ENCODE measurements around the gene DENND4A.

The DENND4A gene

DNA sequence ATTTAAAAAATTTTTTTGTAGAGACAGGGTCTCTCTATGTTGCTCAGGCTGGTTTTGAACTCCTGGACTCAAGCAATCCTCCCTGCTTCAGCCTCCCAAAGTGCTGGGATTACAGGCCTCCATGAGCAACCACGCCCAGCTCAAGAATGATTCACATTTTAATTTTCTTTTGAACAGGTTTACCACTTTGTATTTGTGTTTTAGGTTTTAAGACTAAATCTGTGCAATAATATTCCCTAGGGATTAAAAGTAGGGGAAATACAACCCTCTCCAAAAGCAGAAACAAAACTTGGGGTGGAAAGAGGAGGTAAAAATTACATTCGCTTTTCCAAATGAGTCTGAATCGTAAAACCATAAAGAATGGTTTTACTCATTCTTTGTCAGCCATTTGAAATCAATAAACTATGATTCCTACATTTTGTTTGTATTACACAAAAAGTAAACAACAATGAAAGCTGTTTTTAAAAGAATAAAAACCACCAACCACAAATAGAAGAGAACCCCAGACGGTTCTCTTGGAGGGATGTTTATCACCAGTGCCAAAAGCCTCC lies 132.5 kb downstream of the DENND4A start:
- no peak for DNase-seq

DNA sequence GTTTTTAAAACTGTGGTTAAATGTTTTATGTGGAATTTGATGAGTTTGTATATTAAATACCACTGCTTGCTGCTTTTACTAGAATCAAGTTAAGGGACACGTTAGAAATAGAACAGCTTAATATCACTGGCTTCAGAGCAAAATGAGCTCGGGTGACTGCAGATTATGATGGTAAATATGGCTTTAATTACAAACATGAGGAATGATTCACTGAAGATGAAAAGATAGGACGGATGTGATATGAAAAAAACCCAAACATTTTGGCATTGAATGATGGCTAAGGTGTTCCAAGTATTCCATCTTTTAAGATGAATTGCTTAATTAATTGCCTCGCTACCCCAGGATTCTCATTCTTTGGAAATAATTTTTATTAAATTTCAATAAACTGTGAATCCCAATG lies 136.6 kb downstream of the DENND4A start:
- DNase-seq, result no peak

DNA sequence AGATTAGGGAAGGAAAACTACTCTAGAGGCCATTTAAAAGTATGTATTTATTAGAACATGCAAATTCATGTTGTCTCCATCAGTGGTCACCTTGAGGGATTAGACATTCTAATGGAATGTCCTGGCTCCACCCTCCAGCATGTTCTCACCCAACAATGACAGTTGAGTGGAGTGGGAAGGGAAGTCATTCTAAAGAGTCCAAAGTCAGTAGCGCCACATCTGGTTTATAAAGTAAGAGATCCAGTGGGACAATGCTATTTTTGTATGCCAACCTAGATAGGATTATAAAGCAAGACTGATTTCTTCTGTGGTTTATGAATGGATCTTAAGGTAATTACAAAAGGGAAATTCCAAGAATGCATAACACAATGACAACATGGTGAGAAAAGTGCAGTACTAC lies 137.1 kb downstream of the DENND4A start:
- no peak for DNase-seq

DNA sequence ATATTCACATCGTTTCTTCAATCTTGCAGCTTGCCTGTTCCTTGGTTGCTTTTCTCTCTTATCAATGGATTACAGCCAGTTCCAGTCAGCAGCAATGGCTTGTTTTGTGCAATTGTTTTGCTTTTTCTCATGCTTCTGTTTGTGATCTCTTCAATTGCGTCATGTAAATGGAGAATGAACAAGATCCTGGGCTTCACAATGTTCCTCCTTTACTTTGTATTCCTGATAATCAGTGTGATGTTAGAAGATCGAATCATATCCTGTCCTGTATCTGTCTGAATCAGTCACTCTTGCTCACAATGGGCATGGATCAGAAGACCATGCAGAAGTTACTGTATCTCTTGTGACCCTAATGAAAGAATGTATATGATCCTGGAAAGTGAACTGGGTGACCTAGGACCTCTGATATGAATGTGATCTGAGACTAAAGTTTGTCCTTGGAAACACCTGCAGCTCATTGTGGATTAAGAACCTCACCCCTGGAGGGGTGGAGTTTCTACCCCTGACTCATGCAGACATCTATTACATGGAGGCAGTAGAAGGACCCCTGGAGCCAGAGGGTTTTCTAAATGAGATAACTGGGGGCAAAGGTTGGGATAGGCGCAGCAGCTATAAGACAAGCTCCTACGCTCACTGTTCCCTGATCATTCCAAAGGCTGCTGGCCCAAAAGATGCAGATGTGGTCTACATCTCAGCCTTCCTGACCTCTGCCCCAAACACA lies 138.1 kb downstream of the DENND4A start:
- no peak for DNase-seq

DNA sequence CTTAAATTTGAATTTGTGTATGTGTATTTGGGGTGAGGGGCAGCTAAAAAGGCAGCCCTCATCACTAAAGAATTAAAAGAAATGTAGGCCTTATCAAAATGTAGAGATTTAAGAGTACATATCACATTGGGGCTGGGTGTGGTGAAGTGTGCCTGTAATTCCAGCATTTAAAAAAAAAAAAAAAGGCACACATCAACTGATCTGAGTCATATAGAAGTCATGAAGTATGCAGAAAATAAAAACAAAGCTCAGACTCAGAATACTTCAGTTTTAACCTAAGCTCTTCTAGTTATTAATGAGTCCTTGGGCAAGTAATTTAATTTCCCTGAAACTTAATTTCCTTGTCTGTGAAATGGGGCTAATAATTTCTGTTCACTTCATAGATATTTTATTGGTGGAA lies 138.8 kb downstream of the DENND4A start:
- no peak for DNase-seq

DNA sequence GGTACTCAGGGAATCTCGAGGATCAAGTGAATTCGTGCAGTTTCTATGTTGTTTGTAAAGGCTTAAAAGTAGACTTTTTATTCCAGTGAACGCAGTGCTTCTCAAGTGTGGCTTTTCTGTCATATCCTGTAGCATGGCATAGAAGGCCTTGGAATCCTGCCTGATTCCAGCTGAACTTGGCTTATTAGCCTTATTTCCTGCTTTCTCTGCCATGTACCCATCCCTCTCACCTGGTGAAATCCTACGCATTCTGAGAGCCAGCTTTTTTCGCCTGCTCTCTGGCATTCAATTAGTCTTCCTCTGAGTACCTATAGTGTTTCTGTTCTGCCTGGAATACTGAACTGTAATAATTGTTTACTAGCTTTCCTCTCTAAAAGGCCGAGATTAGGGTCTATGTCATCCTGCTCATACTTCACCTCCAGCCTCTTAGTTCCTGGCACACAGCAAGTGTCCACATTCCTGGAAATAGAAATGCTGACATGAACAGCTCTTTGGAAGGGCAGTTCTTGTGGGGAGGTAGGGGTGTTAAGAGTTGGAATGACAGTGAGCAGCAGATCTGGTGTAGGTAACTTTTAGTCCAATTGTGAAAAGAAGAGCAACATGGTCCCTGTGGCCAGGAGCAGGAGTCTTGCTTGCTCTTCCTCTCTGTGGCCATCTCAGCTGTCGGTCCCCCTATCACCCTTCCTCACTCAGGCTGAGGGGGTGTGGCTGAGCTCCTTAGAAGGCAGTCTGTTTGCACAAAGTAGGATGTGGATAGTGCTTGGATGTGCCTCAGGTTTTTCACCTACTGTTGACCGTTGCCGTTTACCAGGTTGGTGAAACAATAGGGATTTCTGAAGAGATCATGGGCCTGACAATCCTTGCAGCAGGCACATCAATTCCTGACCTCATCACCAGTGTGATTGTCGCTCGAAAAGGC lies 140.0 kb downstream of the DENND4A start:
- no peak for DNase-seq

DNA sequence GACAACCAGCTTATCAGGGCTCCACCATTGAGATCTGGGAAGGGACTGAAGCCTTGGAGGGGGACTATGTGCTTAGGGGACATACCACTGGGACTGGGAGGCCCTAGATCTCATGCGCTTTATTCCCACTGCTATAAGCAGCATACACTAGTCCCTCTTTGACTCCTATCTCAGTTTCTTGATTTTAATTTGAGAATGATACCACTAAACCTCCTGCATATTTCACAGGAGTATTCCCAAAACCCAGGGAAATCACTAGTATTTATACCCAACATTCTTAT lies 141.1 kb downstream of the DENND4A start:
- DNase-seq, result no peak

DNA sequence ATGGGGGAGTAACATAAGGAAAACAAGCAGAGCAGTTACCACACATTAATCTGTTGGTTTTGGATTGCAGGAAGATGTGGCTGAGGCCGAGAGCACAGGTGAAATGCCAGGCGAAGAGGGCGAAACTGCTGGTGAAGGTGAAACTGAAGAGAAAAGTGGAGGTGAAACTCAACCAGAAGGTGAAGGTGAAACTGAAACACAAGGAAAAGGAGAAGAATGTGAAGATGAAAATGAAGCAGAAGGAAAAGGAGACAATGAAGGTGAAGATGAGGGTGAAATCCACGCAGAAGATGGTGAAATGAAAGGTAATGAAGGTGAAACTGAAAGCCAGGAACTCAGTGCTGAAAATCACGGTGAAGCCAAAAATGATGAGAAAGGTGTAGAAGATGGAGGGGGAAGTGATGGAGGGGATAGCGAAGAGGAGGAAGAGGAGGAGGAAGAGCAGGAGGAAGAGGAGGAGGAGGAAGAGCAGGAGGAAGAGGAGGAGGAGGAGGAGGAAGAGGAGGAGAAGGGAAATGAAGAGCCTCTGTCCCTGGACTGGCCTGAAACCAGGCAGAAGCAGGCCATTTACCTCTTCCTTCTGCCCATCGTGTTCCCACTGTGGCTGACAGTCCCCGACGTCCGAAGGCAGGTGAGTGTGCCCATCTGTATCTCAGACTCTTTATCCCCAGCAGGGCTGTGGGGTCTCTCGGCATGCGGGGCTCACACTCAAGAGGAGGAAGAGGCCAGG lies 141.6 kb downstream of the DENND4A start:
- DNase-seq, result no peak

DNA sequence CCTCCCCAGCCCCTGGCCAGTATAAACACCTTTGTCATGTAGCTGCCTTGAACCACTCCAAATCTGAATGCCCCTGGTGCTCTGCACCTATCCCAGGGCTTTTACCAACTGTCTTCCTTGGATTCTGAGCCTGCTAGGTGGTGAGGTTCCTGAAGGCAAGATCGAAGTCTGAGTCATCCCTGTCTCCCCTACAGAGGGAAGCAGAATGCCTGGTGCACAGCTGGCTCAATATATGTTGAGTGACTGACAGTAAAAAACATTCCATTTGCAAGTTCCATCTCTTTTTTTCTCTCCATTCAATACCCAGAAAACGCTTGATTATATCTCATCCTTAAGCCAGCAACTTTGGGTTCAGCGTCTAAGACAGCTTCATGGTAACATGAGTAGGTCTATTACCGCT lies 145.6 kb downstream of the DENND4A start:
- DNase-seq, result no peak

DNA sequence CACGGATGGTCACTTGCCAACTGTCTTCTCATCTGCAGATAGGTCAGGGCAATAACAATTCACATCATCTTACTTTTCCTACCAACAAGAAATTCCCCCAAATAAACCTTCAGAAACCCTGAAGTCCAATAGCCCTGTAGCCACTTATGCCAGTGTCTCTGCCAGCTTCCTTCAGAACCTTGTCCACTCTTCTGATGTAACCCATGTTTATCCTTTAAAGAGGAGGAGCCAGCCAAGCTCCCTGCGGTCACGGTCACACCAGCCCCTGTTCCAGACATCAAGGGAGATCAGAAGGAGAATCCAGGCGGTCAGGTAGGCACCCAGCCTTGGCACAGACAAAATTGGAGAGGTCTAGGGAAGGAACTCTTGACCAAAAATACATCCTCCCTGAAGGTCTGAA lies 146.7 kb downstream of the DENND4A start:
- DNase-seq, result no peak

DNA sequence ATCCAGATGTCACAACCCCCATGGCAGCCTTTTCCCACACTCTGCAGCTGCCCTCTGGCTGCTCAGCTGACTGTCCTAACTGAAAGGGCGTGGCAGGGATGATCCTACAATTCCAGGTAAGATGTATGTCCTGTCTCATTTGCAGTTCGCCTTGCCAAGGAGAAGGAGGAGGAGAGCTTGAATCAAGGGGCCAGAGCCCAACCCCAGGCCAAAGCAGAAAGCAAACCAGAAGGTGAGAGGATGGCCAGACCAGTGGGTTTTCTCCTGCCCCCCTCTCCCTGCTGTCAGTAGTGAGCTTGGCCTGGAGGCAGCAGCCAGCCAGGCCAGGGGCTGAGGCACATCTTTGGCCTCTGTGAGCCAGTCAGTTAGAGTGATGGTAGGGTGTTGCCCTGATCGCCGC lies 147.8 kb downstream of the DENND4A start:
- no peak for DNase-seq

DNA sequence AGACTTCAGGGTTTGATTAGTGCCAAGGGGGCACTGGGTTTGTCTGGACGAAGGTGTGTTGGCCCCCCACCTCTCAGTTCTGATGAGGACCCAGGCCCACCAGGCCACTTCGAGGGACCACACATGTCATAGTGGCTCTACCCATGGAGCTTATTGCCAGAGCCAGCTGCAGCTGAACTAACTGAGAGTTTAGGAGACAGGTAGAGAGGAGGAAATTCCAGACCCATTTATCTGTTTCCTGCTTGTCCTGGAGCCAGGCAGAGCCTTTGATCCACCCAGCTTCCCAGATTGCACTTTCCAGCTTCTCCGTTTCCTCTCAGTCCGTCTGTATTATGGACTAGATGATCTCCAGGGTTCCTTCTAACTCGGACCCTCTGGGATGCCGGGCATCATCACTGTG lies 149.5 kb downstream of the DENND4A start:
- no peak for DNase-seq

DNA sequence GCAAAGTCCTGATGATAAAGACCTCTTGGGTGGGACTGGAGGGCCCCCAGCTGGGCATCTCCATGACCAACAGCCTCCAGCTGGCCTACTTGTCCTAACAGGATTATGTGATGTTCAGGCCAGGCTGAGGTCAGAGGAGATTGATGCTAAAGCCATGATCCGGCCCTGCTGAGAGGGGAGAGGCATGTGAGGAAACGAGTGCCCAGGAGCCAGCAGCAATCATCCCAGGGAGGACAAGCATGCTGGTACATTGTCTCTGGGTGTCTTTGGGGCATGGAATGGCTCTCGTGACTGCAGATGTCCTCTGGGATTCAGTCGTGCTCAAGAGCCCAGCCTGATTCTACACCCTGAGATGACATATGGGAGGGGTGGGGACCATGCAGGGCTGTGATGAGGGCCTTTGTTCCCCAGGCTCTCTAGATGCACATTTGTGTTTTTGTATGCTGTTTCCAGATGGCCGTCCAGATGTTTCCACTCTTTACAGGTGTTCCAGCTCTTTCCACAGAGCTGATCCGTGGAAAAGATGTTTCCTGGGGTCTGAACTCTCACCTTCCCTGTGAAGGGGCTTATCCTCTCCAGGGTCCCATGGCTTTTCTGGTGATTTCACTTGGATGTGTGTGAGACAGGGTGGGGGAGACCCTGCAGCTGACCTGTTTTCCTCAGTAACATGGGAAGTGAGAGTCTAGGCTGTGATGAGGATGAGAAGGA lies 150.2 kb downstream of the DENND4A start:
- no peak for DNase-seq

DNA sequence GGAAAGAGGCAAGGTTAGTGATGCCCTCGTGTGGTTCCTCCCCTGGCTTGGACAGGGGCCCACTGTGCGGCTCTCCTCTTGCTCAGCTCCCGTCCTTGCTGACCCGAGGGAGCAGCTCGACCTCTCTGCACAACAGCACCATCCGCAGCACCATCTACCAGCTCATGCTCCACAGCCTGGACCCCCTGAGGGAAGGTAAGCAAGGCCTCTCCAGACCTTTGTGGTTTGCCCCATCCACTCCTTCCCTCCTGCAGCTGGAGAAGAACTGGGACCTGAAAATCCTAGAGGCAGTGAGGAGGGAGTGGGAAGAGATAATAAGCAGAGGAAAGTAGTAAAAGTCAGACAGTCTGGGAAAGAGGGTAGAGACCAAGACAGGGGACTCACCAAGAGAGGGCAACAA lies 152.6 kb downstream of the DENND4A start:
- no peak for DNase-seq

DNA sequence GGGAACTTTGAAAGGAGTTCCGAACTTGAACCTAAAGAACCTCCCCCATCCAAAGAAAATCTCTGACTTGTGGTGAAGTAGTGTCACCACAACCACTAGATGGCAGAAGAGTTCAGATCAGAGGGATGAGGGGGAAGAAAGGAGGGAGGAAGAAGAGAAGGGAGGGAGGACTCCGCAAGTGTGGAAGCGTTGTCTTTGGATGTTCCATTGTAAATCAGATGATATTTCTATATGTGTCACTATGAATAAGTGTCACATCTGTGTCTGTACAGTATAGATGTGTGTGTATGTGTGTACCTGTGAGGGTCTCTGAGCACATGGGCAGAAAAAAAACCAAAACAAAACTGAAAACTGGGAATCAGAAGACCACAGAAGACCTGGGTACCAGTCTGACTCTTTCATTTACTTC lies 153.4 kb downstream of the DENND4A start:
- DNase-seq, result peak; percentile 9 to 21

DNA sequence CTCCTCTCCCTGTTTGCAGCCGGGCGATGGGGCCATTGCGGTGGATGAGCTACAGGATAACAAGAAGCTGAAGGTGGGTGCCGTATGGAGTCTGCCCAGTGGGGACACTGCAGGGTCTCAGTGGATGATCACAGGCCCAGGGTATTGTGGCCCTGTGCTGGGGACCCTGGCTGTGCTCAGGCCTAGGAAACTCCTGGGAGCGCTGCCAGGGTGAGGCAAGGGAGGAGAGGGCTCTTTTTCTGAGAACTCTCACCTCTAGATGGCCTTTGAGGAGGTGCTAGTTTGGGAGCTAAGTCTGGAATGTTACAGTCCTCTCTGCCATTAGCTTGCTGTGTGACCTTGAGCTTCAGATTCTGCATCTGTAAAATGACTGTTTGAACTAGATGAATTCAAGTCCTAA lies 154.0 kb downstream of the DENND4A start:
- no peak for DNase-seq

DNA sequence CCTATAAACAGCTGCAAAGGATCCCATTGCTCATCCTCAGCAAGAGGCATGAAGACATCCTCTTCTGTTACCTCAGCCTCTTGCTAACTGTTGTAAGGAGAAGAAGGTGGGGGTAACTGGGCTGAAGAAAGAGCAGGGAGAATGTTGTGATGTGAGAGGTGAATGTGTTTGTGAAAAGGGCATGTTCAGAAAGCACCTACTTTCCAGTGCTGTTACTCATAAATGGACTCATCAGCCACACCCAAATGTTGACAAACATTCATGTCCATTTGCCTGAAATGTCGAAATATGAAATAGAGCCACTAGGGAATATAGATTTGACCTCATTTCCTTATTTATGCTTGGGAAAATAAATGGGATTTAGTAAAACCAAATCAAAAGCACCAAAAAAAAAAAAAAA lies 157.7 kb downstream of the DENND4A start:
- DNase-seq, result no peak

DNA sequence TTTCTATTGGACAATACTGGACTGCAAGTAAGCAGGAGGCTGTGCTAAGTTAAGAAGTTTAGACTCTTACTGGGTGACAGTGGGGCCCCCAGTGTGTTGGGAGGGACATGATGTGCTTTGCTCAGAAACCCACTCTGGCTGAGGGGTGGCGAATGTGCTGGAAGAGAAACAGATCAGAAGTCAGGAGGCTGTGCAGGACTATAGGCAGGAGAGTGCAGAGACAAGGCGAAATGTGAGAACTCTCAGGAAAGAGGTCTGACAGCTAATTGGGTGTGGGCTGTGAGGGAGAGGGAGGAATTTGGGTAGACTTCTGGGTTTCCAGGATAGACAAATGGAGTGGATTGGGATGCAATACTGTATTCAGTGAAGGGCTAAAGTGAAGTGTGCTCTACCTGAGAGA lies 158.3 kb downstream of the DENND4A start:
- DNase-seq, result no peak

DNA sequence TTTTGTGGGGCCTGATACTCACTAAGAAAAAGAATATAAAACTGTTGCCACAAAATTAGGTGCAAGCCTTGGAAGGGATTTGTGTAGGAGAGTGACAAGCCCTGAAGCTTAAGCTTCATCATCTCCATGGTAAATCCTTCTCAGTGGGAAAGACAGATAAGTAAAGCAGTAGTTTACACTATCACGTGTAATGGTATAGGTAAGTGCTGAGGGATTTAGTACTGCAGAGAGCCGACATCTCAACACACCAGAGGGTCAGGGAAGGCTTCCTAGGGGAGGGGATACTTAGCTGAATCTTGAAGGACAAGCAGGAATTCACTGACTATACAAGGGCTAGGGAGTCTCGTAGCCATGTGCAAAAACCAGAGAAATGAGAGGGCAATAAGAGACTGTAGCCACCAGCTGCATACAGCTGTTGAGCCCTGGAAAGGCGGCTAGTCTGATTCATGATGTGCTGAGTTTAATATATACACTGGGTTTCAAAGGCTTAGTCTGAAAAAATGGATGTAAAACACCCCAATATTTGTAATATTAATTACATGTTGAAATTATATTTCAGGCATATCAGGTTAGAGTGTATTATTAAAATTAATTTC lies 159.2 kb downstream of the DENND4A start:
- no peak for DNase-seq

DNA sequence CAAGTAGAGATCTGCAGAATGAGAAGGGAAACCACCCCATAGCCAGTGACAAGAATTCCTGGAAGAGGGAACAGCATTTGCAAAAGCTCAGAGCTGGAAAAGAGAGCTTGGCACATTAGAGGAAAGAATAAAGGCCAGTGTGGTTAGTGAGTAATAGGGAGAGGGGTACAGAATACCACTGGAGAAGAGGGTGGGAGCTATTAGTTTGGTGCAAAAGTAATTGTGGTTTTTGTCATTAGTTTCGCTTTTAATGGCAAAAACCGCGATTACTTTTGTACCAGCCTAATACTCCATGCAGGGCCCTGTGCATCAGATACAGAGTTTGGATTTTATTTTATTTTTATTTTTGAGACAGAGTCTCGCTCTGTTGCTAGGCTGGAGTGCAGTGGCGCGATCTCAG lies 160.6 kb downstream of the DENND4A start:
- no peak for DNase-seq

DNA sequence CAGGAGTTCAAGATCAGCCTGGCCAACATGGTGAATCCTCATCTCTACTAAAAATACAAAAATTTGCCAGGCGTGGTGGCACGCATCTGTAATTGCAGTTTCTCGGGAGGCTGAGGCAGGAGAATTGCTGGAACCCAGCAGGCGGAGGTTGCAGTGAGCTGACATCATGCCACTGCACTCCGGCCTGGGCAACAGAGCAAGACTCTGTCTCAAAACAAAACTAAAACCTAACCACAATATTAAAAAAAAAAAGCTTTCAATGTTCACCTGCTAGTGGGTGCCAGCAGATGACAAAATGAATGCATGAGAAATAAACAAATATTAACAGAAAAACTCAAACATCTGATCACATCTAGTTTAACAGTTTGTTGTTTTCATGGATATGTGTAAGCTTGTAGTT lies 161.3 kb downstream of the DENND4A start:
- DNase-seq, result no peak

DNA sequence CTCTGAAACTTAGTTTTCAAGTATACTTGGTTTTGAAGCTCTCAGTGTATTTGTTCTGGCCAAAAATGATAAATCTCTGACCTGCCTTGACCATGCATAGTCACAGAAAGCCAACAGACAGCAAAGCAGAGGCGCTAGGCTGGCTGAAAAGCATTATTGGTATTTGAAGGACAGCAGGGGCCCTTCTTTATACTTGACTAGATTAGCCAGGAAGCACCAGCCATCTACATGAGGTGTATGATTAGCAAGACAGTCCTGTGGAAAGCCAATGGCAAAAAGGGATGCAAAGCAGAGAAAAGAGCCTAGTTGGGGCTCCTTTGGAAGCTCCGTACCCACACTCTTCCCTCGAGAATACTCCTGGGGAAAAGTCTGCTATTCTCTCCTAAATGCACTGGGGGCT lies 162.5 kb downstream of the DENND4A start:
- no peak for DNase-seq

DNA sequence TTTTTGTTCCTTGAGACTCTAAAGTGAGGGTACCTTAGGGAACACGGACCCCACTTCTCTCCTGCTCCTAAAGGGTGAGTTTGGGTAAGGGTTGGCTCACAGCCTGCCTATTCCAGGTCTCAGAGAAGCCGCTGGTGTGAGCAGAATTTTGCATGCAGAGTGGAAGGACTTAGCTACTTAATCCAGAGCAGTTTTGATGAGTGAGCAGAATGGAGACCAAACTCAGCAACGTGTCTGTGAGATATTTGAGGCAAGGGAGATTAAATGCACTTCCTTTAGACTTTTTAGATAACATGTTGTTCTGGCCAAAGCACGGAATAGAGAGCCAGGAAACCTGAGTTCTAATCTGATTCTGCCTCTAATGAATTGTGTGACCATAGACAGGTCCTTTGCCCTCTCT lies 165.2 kb downstream of the DENND4A start:
- no peak for DNase-seq

All from stimulated activated CD4-positive, alpha-beta T cell treated with anti-CD3 and anti-CD28 coated beads, Interleukin-2, amount 100 ng/mL, for 48 hours (primary cell).